Stomach smooth muscle (tissue), 2 donors: Measurements from ENCODE around the gene ABLIM2.
"Not testable (repeated sequence)": the region's sequence is repeated elsewhere in the genome, so short reads cannot be mapped to it uniquely, and the experiment has no call there.

ENCODE experiments used
- H3K27ac ChIP-seq: one replicate; pipeline ENCODE4 v1.7.0; 2013; ENCODE audit warnings: mild to moderate bottlenecking, low read length, inconsistent platforms
- H3K27me3 ChIP-seq, 2 donors: one replicate each; pipeline ENCODE4 v1.7.0; 2013; ENCODE audit warnings: low read length in 2 of 2; ENCODE audit not compliant: insufficient read depth in 2 of 2, control insufficient read depth in 1 of 2
- H3K36me3 ChIP-seq, 2 donors: one replicate each; pipeline ENCODE4 v1.7.0; 2013; ENCODE audit warnings: low read length in 2 of 2; ENCODE audit not compliant: control insufficient read depth in 2 of 2, insufficient read depth in 2 of 2
- H3K4me1 ChIP-seq: one replicate; pipeline ENCODE4 v1.7.0; 2013; ENCODE audit warnings: low read length; ENCODE audit not compliant: control insufficient read depth, insufficient read depth
- H3K4me3 ChIP-seq, 2 donors: one replicate each; pipeline ENCODE4 v1.7.0; 2013; ENCODE audit warnings: low read length in 2 of 2
- H3K9ac ChIP-seq, 2 donors: one replicate each; pipeline ENCODE4 v1.7.0; 2013; ENCODE audit warnings: low read length in 2 of 2, mild to moderate bottlenecking in 1 of 2
- H3K9me3 ChIP-seq, 2 donors: one replicate each; pipeline ENCODE4 v1.7.0; 2013; ENCODE audit warnings: low read length in 2 of 2; ENCODE audit not compliant: control insufficient read depth in 2 of 2
- donor health status: healthy.
- donor health status: Pancreatic carcinoma.

Gene ABLIM2

GRCh38 chr4:8147231-8147970, 11.2 kb downstream of the ABLIM2 start:
- Histone ChIP-seq H3K27ac (no peak overlapping the region), H3K4me1 (peaks cover 27% of the 10 kb centered on the region)

GRCh38 chr4:8146157-8146556, 12.5 kb downstream of the ABLIM2 start:
- Histone ChIP-seq H3K27me3 (no peaks in the 10 kb centered on the region), H3K36me3 (no peaks in the 10 kb centered on the region), H3K4me1 (peaks cover 37% of the 10 kb centered on the region)

More at GRCh38 chr4:8147231-8147970, 11.2 kb downstream of the ABLIM2 start:
- H3K27me3 ChIP-seq: no peaks in the 10 kb centered on the region
- no peaks in the 10 kb centered on the region for H3K36me3 ChIP-seq
- no peak overlapping the region for H3K4me3 ChIP-seq
- H3K9me3 ChIP-seq: no peaks in the 10 kb centered on the region
- H3K9ac ChIP-seq: no peak overlapping the region

GRCh38 chr4:8144359-8144758, 14.3 kb downstream of the ABLIM2 start:
- Histone ChIP-seq H3K9me3 (no peaks in the 10 kb centered on the region), H3K9ac (no peak overlapping the region), H3K27me3 (no peaks in the 10 kb centered on the region), H3K4me1 (peaks cover 37% of the 10 kb centered on the region), H3K27ac (no peak overlapping the region), H3K36me3 (no peaks in the 10 kb centered on the region), H3K4me3 (no peak overlapping the region)

More at GRCh38 chr4:8146157-8146556, 12.5 kb downstream of the ABLIM2 start:
- Histone ChIP-seq H3K9me3 (no peaks in the 10 kb centered on the region), H3K9ac (no peak overlapping the region), H3K27ac (peak overlapping the region; percentile 53), H3K4me3 (no peak overlapping the region)

- Histone ChIP-seq H3K4me3 (no peak overlapping the region), H3K9ac (no peak overlapping the region), H3K9me3 (no peaks in the 10 kb centered on the region), H3K36me3 (no peaks in the 10 kb centered on the region), H3K27me3 (no peaks in the 10 kb centered on the region), H3K4me1 (peaks cover 37% of the 10 kb centered on the region), H3K27ac (no peak overlapping the region)
Measured at GRCh38 chr4:8143392-8144140, 15.0 kb downstream of the ABLIM2 start.

GRCh38 chr4:8142556-8142955, 16.1 kb downstream of the ABLIM2 start:
- H3K9me3 ChIP-seq: no peaks in the 10 kb centered on the region
- H3K27ac ChIP-seq: no peak overlapping the region
- peaks cover 37% of the 10 kb centered on the region for H3K4me1 ChIP-seq
- no peaks in the 10 kb centered on the region for H3K36me3 ChIP-seq
- no peak overlapping the region for H3K9ac ChIP-seq
- H3K4me3 ChIP-seq: no peak overlapping the region
- H3K27me3 ChIP-seq: no peaks in the 10 kb centered on the region

- Histone ChIP-seq H3K27me3 (no peaks in the 10 kb centered on the region), H3K4me3 (no peak overlapping the region), H3K36me3 (no peaks in the 10 kb centered on the region), H3K4me1 (peaks cover 37% of the 10 kb centered on the region), H3K9ac (no peak overlapping the region), H3K27ac (no peak overlapping the region), H3K9me3 (no peaks in the 10 kb centered on the region)
Measured at GRCh38 chr4:8141935-8142334, 16.7 kb downstream of the ABLIM2 start.

GRCh38 chr4:8140915-8141314, 17.7 kb downstream of the ABLIM2 start:
- no peaks in the 10 kb centered on the region for H3K36me3 ChIP-seq
- H3K9ac ChIP-seq: no peak overlapping the region
- no peak overlapping the region for H3K27ac ChIP-seq
- H3K27me3 ChIP-seq: no peaks in the 10 kb centered on the region
- H3K4me1 ChIP-seq: peaks cover 33% of the 10 kb centered on the region
- no peaks in the 10 kb centered on the region for H3K9me3 ChIP-seq
- H3K4me3 ChIP-seq: no peak overlapping the region

- H3K4me1 ChIP-seq: peaks cover 25% of the 10 kb centered on the region
- not testable (repeated sequence) for H3K9me3 ChIP-seq, H3K27ac ChIP-seq, H3K36me3 ChIP-seq, H3K9ac ChIP-seq, H3K4me3 ChIP-seq, H3K27me3 ChIP-seq
Measured at GRCh38 chr4:8139726-8140125, 18.9 kb downstream of the ABLIM2 start.

GRCh38 chr4:8136972-8137710, 21.5 kb downstream of the ABLIM2 start:
- Histone ChIP-seq H3K27ac (no peak overlapping the region), H3K9ac (no peak overlapping the region), H3K9me3 (no peaks in the 10 kb centered on the region), H3K4me3 (no peak overlapping the region), H3K36me3 (peaks cover 0 to 3% of the 10 kb centered on the region in 2 donors), H3K27me3 (no peaks in the 10 kb centered on the region), H3K4me1 (peaks cover 8% of the 10 kb centered on the region)

GRCh38 chr4:8136529-8136928, 22.1 kb downstream of the ABLIM2 start:
- Histone ChIP-seq H3K9ac (no peak overlapping the region), H3K27me3 (no peaks in the 10 kb centered on the region), H3K9me3 (no peaks in the 10 kb centered on the region), H3K27ac (no peak overlapping the region), H3K36me3 (peaks cover 0 to 3% of the 10 kb centered on the region in 2 donors), H3K4me1 (peaks cover 2% of the 10 kb centered on the region), H3K4me3 (no peak overlapping the region)
